ENCODE data around the gene TMEM132D.

- TF ChIP-seq CTCF (IDR thresholded peaks at IDR 0.05; ENCODE audit: poor library complexity, severe bottlenecking) (no peak), REST (IDR thresholded peaks at IDR 0.05; ENCODE audit: borderline replicate concordance) (no peak)
Observed at GRCh38 chr12:129676411-129676810, 227.4 kb downstream of the TMEM132D start.

Measured in neural cell (in vitro differentiated cells).